DMS114 treated with DMSO at 0.1 percent for 48 hours (cell line): ENCODE data around the gene IRGM.

Experiments
- DNase-seq: peaks from one replicate; lab custom pipeline; 2025; ENCODE audit not compliant: unreplicated experiment; lab: John Stamatoyannopoulos, UW

Gene IRGM

GRCh38 chr5:150895431-150896428 lies 49.4 kb downstream of the IRGM start:
- no peak for DNase-seq
